Measurements from ENCODE around the gene JADE3.

DNA sequence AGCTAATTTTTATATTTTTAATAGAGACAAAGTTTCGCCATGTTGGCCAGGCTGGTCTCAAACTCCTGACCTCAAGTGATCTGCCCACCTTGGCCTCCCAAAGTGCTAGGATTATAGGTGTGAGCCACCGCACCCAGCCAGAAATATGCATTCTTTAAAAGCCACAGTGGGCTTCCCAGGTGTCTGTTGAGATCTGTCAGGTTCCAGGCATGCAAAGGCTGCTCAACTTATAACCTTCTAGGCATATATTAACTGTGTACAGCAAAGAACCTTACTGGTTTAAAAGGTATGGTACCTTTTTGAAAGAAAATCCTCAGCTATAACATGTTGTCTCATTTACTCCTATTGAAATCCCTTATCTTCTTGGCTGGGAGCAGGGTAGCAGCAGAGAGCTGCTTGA lies 42.5 kb downstream of the JADE3 start:
- TF ChIP-seq EZH2 (IDR thresholded peaks at IDR 0.05; ENCODE audit: low read length, missing control alignments) (no peak), CTCF (conservative IDR thresholded peaks at IDR 0.05 in 1 of 2, IDR thresholded peaks at IDR 0.05 in 1 of 2; ENCODE audit: low read depth in 1 of 2, low read length in 2 of 2) (no peak)

Measured in fibroblast of lung (primary cell).